HG03103 (cell line): ENCODE measurements around the gene CCDC8.
"Not testable (repeated sequence)": the region's sequence is repeated elsewhere in the genome, so short reads cannot be mapped to it uniquely, and the experiment has no call there.

ENCODE experiments used
- ATAC-seq: cut with Tn5 transposase; IDR thresholded peaks from one replicate; pipeline ENCODE4 v1.9.1; 2021; ENCODE audit warnings: low read depth; ENCODE audit not compliant: unreplicated experiment

CCDC8 gene, protein sequence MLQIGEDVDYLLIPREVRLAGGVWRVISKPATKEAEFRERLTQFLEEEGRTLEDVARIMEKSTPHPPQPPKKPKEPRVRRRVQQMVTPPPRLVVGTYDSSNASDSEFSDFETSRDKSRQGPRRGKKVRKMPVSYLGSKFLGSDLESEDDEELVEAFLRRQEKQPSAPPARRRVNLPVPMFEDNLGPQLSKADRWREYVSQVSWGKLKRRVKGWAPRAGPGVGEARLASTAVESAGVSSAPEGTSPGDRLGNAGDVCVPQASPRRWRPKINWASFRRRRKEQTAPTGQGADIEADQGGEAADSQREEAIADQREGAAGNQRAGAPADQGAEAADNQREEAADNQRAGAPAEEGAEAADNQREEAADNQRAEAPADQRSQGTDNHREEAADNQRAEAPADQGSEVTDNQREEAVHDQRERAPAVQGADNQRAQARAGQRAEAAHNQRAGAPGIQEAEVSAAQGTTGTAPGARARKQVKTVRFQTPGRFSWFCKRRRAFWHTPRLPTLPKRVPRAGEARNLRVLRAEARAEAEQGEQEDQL

DNA sequence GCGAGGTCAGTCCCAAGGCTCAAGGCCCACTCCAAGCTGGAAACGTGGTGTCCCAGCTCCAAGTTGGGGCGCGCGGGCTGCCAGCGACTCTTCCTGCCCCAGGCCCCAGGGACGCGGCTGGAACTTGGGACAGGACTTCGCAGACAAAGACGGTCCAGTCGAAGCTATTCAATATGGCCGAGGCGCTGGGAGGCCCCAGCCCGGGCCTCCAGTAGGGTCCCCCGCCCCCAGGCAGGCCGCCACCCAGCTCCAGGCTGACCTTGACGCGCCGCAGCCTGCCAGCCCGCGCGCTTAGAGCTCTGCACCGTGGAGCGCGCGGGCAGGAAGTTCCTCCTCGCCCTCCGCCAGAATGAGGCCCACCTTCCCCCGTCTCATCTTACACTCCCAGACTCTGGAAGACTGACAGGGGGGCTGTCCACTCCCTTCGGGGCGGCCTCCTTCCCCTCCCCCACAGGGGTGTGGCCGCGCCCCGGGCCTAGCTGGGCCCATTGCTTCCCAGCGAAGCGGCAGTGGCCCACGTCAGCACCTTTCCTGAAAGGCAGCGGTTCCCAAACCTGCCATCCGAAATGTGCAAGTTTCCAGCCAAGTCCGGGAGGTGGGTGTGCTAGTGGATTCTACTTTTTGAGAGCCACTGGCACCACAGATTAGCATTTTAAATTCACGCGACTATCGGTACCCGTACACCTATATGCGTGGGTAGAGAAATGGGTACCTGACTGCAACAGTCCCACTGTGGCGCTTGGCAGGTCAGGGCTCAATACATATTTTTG lies at the start of gene CCDC8:
Gene CCDC8 (minus strand): TSS at position 303 of the 770 bp plus-strand sequence. CDS start 754 bp downstream, outside the sequence.
- ATAC-seq = no peak

DNA sequence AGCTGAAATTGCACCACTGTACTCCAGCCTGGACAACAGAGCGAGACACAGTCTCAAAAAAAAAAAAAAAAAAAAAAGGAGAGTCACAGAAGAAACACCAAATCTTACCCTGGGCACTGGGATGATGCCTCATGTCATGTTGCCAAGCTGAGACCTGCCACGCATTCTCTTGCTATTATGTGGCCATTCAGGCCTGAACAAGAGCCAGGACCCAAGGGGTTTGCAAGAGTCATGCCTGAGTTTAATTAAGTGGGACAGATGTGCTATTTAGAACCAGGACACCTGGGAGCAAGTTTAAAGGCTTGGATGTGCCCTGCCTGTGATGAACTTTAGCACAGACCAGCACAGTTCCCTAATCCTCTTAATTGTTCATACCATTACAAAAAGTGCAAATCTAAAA lies 48.2 kb upstream of the CCDC8 start:
- ATAC-seq = no peak

DNA sequence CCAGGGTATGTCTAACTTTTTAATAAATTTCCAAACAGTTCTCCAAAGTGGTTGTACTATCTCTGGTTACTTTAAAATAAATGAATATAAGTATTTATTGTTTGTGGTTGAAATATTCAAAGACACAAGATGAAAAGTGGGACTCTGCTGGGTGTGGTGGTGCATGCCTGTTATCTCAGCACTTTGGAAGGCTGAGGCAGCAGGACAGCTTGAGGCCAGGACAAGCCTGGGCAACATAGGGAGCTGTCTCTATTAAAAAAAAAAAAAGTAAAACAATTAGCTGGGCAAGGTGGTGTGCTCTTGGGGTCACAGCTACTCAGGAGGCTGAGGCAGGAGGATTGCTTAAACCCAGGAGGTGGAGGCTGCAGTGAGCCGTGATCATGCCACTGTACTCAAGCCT lies 47.6 kb upstream of the CCDC8 start:
- no peak for ATAC-seq

DNA sequence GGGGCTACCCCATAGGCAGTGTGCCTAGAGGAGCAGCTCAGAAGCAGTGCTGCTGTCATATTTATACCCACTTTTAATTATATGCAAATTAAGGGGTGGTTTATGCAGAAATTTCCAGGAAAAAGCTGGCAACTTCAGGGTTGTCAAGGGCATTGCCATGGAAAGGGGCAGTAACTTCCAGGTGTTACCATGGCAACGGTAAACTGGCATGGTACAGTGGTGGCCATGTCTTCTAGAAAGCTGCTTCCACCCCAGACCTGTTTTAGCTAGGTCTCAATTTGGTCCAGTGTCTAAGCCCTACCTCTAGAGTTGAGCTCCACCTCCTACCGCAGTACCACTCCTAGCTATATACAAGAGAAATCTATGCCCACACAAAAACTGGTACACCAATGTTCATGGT lies 46.7 kb upstream of the CCDC8 start:
- no peak for ATAC-seq

DNA sequence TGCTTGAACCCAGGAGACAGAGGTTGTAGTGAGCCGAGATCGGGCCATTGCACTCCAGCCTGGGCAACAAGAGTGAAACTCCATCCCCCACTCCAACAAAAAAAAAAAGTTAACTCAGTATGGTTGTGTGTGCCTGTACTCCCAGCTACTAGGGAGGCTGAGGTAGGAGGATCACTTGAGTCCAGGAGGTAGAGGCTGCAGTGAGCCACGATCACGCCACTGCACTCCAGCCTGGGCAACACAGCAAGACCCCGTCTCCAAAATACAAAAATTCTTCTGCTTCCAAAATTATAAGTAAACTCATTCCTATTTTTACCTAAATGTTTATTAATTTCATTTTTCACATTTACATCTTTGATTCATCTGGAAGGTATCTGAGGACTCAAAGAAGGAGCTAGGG lies 43.6 kb upstream of the CCDC8 start:
- ATAC-seq = no peak

DNA sequence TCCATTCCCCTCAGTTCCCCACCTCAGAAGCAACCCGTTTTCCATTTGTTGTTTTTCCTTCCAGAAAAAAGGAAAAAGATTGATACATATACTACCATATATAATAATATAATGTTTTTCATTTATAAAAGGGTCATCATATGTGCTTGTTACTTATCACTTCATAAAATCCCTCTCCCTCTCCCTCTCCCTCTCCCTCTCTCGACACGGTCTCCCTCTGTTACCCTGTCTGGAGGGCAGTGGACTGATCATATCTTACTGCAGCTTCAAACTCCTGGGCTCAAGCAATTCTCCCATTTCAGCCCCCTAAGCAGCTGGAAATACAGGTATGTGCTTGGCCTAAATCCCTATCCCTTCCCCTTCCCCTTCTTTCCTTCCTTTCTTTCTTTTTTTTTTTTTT lies 40.9 kb upstream of the CCDC8 start:
- ATAC-seq = no peak

DNA sequence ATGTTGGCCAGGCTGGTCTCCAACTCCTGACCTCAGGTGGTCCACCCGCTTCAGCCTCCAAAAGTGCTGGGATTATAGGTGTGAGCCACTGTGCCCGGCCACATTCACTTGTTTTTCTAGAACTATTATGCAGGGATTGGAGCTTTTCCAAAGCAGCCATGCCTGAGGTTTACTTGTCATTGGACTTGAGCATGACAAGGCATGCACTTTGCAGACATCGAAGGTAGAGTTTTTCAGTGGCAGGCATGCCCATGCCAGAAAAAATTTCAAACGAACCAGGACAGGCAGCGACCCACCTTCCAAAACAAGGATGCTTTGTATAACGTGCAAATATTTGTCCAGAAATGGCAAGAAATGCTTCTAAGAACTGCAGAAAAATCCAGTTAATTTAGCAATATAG lies 40.3 kb upstream of the CCDC8 start:
- no peak for ATAC-seq

DNA sequence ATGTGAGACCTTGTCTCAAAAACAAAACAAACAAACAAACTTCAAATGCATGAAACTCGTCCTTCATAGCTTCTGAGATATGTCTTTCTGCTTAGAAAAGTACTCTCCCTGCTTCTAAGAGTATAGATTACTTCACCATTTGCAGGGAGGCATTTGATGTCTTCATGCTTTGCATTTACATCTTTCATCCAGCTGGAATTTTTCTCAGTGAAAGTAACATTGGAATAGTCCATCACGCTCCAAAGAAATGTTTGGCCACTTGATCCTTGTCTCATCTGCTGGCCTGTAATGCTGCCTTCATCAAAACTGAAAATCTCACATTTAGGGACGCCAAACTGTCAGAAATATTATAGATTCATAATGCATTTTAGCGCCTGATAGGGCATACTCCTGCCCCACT lies 38.8 kb upstream of the CCDC8 start:
- ATAC-seq = no peak

DNA sequence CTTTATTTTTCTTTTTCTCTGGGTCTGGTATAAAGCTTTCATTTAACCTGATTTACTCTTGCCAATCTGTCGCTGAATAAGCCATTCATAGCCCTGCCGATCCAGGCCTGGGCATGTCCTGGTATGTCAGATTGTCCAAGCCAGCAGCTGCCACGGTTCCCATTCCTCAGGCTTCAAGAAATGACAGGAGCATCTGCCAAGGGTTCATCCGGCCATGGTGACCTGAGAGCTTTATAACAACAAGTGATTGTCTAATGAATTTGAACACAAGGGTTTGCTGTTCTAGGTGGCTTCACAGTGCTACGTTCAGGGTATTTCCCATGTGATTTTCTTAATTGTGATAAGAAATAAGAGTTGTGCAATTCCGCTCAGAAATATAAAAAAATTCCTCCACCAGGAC lies 38.0 kb upstream of the CCDC8 start:
- ATAC-seq = no peak

DNA sequence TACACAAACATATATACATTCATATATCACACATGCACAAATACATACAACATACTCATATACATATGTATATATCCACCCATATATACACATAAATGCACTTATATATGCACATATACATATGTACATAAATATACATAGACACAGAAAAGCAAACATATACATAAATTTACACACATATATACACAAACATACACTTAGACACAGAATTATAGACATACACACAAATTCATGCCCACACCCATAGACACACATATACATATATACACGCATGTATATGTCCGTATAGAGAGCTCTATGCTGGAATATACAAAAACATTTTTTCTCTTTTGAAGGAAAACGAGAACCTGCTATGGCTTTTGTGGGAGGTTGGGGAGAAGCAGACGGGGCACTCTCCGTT lies 37.4 kb upstream of the CCDC8 start:
- ATAC-seq = no peak

DNA sequence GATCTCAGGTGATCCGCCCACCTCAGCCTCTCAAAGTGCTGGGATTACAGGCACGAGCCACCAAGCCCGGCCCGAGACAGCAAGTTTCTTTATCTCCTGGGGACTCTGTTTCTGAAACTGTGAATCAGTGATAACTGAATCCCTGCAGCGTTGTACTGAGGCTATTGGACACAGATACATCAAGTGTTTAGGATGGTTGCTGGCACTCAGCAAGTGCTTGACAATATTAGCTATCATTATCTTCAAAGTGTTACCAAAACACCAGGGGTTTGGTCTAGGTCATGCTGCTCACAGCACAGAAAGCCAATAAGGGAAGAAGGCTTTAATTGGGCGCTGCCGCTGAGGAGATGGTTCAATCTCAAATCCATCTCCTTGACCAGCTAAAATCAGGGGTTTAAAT lies 35.9 kb upstream of the CCDC8 start:
- no peak for ATAC-seq

DNA sequence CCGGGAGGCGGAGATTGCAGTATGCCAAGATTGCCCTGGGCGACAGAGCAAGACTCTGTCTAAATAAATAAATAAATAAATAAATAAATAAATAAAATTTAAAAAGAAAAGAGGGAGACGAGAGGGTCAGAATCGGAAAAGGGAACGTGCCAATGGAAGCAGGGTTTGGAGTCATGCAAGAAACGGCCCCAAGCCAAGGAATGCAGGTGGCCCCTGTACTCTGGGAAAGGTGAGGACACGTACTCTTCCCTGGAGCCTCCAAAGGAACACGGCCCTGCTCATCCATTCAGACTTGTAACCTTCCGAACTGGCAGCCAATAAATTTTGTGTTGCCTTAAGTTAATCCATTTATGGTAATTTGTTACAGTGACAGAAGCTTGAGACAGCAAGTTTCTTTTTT lies 35.2 kb upstream of the CCDC8 start:
- ATAC-seq = no peak

DNA sequence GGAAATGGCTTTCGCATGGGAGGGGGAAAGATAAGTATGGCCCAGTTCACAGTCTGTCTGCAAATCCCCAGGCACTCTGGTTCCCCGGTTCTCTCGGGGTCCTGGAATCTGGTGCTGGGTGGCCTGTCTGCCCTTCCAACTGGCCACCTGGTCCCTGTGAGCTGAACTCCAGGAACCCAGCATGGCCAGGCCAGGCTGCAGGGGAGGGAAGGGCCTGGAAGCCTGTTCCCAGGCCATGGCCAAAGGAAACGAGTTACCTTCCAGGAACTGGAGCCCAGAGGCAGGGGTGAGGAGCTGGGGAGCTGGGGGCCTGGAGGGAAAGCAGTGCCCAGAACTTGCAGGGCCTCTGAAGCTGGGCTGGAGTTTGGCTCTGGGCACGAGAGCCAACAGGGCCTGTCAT lies 34.5 kb upstream of the CCDC8 start:
- no peak for ATAC-seq

DNA sequence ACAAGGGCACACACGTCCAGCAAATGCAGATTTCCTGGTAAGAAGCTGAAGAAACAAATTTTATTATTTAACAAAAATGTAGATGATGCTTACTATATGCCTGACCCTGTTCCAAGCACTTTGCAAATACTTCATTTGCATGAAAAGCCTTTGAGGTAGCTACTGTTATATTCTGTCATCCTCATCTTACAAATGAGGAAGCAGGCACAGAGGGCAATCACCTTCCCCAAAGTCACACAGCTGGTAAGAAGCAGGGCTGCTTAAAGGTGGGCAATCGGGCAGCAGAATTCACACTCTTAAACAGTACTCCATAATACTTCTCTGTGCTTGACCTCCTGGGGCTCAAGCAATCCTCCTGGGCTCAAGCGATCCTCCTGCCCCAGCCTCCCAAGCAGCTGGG lies 33.6 kb upstream of the CCDC8 start:
- ATAC-seq = no peak

DNA sequence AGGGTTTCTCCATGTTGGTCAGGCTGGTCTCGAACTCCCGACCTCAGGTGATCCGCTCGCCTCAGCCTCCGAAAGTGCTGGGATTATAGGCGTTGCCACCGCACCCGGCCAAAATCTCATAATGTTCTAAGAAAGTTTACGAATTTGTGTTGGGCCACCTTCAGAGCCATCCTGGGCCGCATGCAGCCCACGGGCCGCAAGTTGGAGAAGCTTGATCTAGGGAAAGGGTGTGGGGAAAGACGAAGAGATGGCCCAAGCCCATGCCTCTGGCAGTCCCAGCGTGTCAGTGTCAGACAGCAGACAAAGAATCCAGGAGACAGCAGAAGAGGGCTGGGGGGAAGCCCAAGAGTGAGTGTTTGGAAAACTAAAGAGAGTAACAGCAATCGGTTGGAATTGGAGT lies 32.7 kb upstream of the CCDC8 start:
- ATAC-seq = no peak

DNA sequence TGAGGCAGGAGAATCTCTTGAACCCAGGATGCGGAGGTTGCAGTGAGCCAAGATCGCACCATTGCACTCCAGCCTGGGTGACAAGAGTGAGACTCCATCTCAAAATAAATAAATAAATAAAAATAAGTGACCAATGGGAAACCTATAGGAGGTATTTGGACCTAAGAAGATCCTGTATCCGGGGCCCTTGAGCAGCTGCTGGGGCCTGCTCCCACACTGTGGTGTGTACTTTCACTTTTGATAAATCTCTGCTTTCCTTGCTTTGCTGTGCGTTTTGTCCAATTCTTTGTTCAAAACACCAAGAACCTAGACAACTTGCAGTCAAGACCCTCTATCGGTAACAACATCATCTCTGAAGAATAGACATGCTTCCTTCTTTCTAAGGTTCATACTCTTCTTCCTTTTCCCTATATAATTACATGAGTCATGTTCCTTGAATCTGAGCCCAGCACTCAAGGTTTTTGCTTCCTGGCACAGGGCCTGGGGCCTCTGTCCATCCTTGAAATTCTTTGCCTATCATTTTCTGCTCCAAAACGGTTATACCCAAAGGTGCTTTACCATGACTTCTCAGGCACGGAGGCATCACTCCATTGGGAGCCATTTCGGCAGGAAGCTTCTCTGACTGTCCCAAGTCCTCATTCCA lies 29.6 kb upstream of the CCDC8 start:
- ATAC-seq = no peak

DNA sequence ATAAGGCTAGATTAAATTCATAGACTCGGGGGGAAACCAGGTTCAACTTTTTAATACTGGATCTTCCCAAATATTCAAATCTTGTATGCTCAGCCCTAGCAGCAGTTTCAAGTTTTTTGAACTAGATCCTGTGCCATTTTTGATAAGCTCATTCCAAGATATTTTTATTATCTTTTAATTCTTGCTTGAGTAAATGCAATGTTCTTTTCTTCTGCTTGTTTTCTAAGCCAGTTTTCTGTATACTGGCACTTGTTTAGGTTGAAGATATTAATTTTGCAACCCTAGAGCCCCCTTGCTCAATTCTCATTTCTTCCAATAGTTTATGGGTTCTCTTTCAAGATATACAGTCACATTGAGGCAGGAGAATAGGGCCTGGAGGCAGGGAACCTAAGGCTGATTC lies 28.5 kb upstream of the CCDC8 start:
- no peak for ATAC-seq

DNA sequence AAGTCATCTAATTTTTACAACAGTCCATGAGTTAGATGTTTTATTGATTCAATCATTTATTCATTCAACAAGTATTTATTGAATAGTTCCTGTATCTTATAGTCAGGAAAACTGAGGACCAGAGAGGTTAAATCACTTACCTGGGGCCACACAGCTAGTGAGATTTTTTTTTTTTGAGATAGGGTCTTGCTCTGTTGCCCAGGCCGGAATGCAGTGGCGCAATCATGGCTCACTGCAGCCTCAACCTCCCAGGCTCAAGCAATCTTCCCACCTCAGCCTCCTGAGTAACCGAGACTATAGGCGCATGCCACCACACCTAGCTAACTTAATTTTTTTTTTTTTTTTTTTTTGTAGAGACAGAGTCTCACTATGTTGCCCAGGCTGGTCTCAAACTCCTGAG lies 22.3 kb upstream of the CCDC8 start:
- ATAC-seq = not testable (repeated sequence)

DNA sequence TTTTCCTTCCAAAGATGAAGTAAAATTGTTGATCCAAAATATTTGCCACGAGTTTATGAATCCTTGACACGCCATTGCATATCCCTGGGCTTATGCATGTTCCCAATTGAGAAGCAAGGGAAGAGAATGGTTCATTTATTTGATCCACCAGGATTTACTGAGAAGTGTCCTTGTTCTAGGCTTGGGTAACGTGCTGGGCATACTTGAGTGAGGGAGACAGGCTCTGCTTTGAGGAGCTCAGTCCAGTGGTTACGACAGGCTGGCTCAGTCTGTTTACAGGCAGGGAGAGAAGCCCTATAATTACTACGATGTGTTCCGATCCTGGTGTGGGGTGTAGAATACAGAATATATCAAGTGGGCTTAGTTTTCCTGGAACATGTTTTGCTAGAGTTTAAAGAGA lies 21.6 kb upstream of the CCDC8 start:
- no peak for ATAC-seq

DNA sequence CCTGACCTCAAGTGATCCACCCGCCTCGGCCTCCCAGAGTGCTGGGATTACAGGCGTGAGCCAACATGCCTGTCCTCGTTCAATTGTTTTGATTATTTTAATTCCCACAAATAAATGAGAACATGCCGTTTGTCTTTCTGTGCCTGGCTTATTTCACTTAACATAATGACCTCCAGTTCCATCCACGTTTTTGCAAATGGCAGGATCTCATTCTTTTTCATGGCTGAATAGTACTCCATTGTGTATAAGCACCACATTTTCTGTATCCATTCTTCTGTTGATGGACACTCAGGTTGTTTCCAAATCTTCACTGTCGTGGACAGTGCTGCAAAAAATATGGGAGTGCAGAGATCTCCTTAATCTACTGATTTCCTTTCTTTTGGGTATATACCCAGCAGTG lies 20.1 kb upstream of the CCDC8 start:
- not testable (repeated sequence) for ATAC-seq

DNA sequence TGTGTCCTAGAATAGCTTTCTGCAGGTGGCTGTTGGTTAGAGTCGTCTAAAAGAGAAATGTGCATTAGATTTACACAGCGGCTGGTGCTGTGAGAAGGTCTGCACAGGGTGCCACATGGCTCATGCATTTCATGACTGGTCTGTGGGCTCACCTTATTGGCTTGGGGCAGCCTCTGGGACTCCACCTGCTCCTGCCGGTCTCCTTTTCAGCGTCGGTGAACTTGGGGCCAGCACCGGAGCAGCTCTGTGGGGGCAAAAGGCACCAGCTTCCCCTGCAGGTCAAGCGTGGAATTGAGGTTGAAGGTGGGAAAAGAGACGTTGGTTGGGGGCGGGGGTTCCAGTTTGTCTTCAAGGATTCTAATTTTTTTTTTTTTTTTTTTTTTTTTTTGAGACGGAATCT lies 18.5 kb upstream of the CCDC8 start:
- ATAC-seq = no peak
